Cardiac muscle cell (in vitro differentiated cells and primary cell): Measurements from ENCODE around the gene MAP2. TPM values are rescaled to one million over a fixed set of nuclear protein-coding genes. Genes with fewer than 3 reads are reported as not detected.

Experiments
- DNase-seq, 2 donors: peaks; one replicate each; pipeline versions ENCODE4 v3.0.0 to v3.0.0-alpha.2; 2010 to 2017; ENCODE audit warnings: low read depth in 1 of 2, low spot score in 1 of 2
- H3K27ac ChIP-seq: fragments of 200-600 bp; sonication (generic); 2 replicates; pipeline ENCODE4 v1.5.1; 2016
- H3K27me3 ChIP-seq: fragments of 200-600 bp; sonication (generic); 2 replicates; pipeline ENCODE4 v1.6.0; 2016; ENCODE audit warnings: control low read depth
- H3K36me3 ChIP-seq: fragments of 200-600 bp; sonication (generic); 2 replicates; pipeline ENCODE4 v1.5.1; 2016; ENCODE audit warnings: control low read depth
- H3K4me1 ChIP-seq: fragments of 200-600 bp; sonication (generic); 2 replicates; pipeline ENCODE4 v1.8.1; 2017; ENCODE audit warnings: low read depth, mild to moderate bottlenecking, mixed run types
- H3K4me3 ChIP-seq: fragments of 200-600 bp; sonication (generic); 2 replicates; pipeline ENCODE4 v1.5.1; 2016; ENCODE audit warnings: mild to moderate bottlenecking
- H3K9me3 ChIP-seq: fragments of 200-600 bp; sonication (generic); 2 replicates; pipeline ENCODE4 v1.5.1; 2017; ENCODE audit warnings: low read depth, mild to moderate bottlenecking, control low read depth
- polyA plus RNA-seq: library from polyadenylated mRNA; unstranded; fragments of >200 nt; fragmentation: Nextera tagmentation; extraction: Ambion mirVana; gene quantifications from 2 replicates; pipeline ENCODE4 v1.2.1, GENCODE V29; 2016
- total RNA-seq: library from RNA; depleted of rRNA; stranded (reverse); fragments of >200 nt; gene quantifications from 2 replicates; pipeline ENCODE4 v1.2.3, GENCODE V29; 2016
- TF ChIP-seq, protein P1 (sequence below): IDR thresholded peaks from 2 replicates; pipeline ENCODE4 v1.5.1; 2012; ENCODE audit warnings: low read depth, mild to moderate bottlenecking, low read length

Gene MAP2
- total and polyA plus RNA-seq, 2 experiments from 2014 or later, result 0.24 to 0.68 TPM

DNA sequence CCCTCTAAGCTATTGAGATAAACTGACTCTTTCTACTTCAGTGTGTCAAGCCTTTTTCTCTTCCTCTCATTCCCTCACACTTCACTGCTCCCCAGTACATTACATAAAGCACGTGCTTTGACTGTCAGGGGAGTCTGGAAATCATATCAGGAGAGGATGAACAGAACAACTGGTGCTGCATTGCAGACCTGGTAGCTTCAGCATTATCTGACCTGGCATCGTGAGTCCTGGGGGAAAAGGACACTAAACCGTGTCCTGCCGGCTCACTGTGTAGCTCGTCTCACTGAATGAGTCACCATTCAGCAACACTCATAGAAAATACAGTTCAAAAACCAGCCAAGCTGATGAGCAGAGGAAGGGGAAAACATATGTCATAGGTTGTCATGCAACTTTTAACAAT lies 239.3 kb downstream of the MAP2 start:
- TF ChIP-seq, protein P1, sequence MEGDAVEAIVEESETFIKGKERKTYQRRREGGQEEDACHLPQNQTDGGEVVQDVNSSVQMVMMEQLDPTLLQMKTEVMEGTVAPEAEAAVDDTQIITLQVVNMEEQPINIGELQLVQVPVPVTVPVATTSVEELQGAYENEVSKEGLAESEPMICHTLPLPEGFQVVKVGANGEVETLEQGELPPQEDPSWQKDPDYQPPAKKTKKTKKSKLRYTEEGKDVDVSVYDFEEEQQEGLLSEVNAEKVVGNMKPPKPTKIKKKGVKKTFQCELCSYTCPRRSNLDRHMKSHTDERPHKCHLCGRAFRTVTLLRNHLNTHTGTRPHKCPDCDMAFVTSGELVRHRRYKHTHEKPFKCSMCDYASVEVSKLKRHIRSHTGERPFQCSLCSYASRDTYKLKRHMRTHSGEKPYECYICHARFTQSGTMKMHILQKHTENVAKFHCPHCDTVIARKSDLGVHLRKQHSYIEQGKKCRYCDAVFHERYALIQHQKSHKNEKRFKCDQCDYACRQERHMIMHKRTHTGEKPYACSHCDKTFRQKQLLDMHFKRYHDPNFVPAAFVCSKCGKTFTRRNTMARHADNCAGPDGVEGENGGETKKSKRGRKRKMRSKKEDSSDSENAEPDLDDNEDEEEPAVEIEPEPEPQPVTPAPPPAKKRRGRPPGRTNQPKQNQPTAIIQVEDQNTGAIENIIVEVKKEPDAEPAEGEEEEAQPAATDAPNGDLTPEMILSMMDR, result no peak
- no peaks in the 10 kb centered on the region for H3K27me3 ChIP-seq
- peak; percentile 10 to 49 for DNase-seq
- peaks cover 7% of the 10 kb centered on the region for H3K4me1 ChIP-seq
- no peaks in the 10 kb centered on the region for H3K36me3 ChIP-seq
- no peak overlapping the region for H3K4me3 ChIP-seq
- H3K9me3 ChIP-seq, result no peaks in the 10 kb centered on the region
- no peak overlapping the region for H3K27ac ChIP-seq

DNA sequence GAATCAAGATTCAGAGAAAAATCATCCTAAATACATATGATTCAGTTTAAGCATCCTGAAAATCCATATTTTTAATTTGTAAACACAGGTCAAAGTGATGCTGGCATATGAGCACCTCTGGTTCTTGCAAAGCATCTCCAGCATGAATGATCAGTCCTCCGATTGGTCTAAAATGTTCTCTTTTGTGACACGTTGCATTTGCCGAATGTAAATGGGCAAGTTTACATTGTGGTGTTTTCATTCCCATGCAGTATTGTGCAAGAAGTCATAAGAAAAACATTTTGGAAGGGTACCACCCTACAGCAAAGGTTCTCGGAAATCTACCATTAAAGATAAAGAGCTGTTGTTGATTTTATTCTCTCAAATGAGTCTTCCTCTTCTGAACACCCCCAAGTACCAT lies 239.8 kb downstream of the MAP2 start:
- Histone ChIP-seq H3K4me1 (peaks cover 7% of the 10 kb centered on the region), H3K4me3 (no peak overlapping the region), H3K27ac (no peak overlapping the region), H3K36me3 (no peaks in the 10 kb centered on the region), H3K27me3 (no peaks in the 10 kb centered on the region), H3K9me3 (no peaks in the 10 kb centered on the region)
- TF ChIP-seq, protein P1, result no peak
- no peak for DNase-seq

DNA sequence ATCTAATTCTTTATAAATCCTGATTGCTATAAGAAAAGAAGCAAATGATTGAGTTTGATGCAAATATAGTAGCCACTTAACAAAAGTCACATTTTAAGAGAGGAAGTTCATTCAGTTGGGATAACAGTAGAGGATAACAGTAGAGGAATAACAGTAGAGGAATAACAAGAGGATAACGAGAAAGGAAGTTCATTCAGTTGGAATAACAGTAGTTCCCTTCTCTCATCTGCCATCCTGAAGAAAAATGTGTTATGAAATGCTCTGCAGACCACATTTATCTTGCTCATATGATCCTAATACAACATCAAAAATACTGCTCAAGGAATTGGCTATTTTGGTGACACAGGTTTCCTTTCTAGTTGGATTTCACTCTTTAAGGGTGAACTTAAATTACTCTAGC lies 242.4 kb downstream of the MAP2 start:
- Histone ChIP-seq H3K4me1 (peaks cover 7% of the 10 kb centered on the region), H3K4me3 (no peak overlapping the region), H3K36me3 (no peaks in the 10 kb centered on the region), H3K27me3 (no peaks in the 10 kb centered on the region), H3K9me3 (no peaks in the 10 kb centered on the region), H3K27ac (no peak overlapping the region)
- TF ChIP-seq, protein P1, result no peak
- no peak for DNase-seq

DNA sequence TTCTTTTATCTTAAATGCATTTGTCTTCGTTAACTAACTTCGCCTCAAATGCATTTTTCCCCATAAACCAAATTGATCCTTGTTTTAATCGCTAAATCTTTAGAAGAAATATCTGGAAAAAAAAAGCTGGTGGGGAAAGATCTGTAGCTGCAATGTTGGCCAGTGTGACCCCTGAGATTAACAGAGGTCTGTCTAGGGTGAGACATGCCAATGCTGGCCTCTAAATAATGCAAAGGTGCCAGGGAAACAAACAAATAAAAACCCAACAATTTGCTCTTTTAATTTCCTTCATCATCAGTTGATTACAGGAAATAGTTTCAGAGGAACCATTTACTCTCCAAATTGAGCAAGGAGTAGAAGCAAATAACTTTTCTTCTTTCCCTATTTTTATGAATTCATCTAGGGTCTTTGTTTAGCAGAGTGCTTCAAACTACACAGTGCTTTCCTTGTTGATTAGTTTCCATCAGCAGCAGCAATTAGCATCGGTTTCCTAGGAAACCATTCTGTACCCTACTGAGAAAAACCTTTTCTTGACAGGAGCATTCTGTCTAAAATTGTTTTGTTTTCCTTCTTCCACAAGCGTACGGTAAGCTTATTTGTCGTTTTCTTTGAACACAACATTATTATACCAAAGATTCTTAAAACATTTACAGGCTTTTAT lies 247.3 kb downstream of the MAP2 start:
- no peak overlapping the region for H3K27ac ChIP-seq
- no peak for DNase-seq
- TF ChIP-seq, protein P1, result no peak

DNA sequence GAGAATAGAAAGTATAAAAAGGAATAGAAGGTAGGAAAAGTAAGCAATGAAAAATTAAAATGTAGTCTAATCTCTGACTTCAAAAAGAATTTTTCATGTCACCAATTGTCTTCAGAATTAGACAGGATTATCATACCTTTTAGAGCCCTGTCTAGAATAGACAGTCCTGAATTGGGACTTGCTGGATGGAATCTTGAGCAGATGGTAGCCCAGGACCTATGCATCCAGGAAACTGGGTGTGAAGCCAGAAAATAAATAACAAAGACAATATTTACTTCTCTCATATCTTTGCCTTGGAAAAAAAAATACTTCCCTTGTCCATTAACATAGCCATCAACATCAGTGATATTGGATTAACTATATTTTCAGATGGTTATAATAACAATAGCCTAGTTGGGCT lies 250.0 kb downstream of the MAP2 start:
- Histone ChIP-seq H3K36me3 (no peaks in the 10 kb centered on the region), H3K4me3 (no peak overlapping the region), H3K4me1 (no peaks in the 10 kb centered on the region), H3K27me3 (no peaks in the 10 kb centered on the region), H3K9me3 (no peaks in the 10 kb centered on the region), H3K27ac (no peak overlapping the region)
- no peak for DNase-seq
- TF ChIP-seq, protein P1, result no peak

More for the DNA sequence above, 247.3 kb downstream of the MAP2 start:
- Histone ChIP-seq H3K27me3 (no peaks in the 10 kb centered on the region), H3K36me3 (no peaks in the 10 kb centered on the region), H3K9me3 (no peaks in the 10 kb centered on the region), H3K4me3 (no peak overlapping the region), H3K4me1 (peaks cover 4% of the 10 kb centered on the region)
